HEK293 (cell line): ENCODE results near the gene ZNF738.

Experiments
- ATF2 ChIP-seq: fragments of 450-650 bp; formaldehyde crosslinking; IDR thresholded peaks from 2 replicates; pipeline ENCODE4 v1.5.1; 2016; ENCODE audit warnings: missing biosample characterization, missing genetic modification characterization, low read depth
- BCL11A ChIP-seq: fragments of 450-650 bp; formaldehyde crosslinking; IDR thresholded peaks from 2 replicates; pipeline ENCODE4 v1.5.1; 2016; ENCODE audit warnings: low read depth, missing biosample characterization, missing genetic modification characterization
- ZBTB49 ChIP-seq: fragments of 450-650 bp; formaldehyde crosslinking; IDR thresholded peaks from 2 replicates; pipeline ENCODE4 v1.5.1; 2016; ENCODE audit warnings: missing biosample characterization, missing genetic modification characterization, low read depth
- ZNF211 ChIP-seq: fragments of 450-650 bp; formaldehyde crosslinking; IDR thresholded peaks from 2 replicates; pipeline ENCODE4 v1.5.1; 2016; ENCODE audit warnings: low read depth, missing biosample characterization, missing genetic modification characterization
- ZNF660 ChIP-seq: fragments of 450-650 bp; IDR thresholded peaks from 2 replicates; pipeline ENCODE4 v1.5.1; 2018; ENCODE audit warnings: missing biosample characterization, mild to moderate bottlenecking, missing genetic modification characterization

GRCh38 chr19:21396121-21396520 is 37.3 kb downstream of the ZNF738 start:
- TF ChIP-seq ZBTB49 (tag by site-specific recombination), result no peak
- TF ChIP-seq ATF2 (tag by site-specific recombination), result no peak
- no peak for TF ChIP-seq ZNF660 (tag by site-specific recombination)
- no peak for TF ChIP-seq ZNF211 (tag by site-specific recombination)
- TF ChIP-seq BCL11A, result no peak
